Stimulated activated CD8-positive, alpha-beta memory T cell treated with anti-CD3 and anti-CD28 coated beads, Interleukin-4, amount 100 ng/mL, for 1 hour (primary cell): ENCODE data around the gene TSPAN2.
"Not testable (repeated sequence)": the region's sequence is repeated elsewhere in the genome, so short reads cannot be mapped to it uniquely, and the experiment has no call there.

Experiments
- DNase-seq, 2 donors: peaks; one replicate each; pipeline ENCODE4 v3.0.0-alpha.2; 2020; ENCODE audit warnings: low read depth in 2 of 2, low spot score in 1 of 2

Gene TSPAN2

GRCh38 chr1:115041654-115042053, 47.6 kb downstream of the TSPAN2 start:
- DNase-seq = no peak

GRCh38 chr1:115040501-115040900, 48.8 kb downstream of the TSPAN2 start:
- DNase-seq = no peak

- DNase-seq = no peak
Measured at GRCh38 chr1:115036814-115037507, 52.3 kb downstream of the TSPAN2 start.

- DNase-seq = no peak
Measured at GRCh38 chr1:115035652-115036051, 53.7 kb downstream of the TSPAN2 start.

GRCh38 chr1:115031595-115031994, 57.7 kb downstream of the TSPAN2 start:
- no peak for DNase-seq

GRCh38 chr1:115029526-115029925, 59.8 kb downstream of the TSPAN2 start, which contains the start of gene TSHB:
TSS of gene TSHB (plus strand) at chr1:115029826. CDS start at chr1:115033363, 3,537 bp downstream.
- no peak for DNase-seq

- no peak for DNase-seq
Measured at GRCh38 chr1:115023593-115023992, 65.7 kb downstream of the TSPAN2 start.

- no peak for DNase-seq
Measured at GRCh38 chr1:115021145-115021544, 68.2 kb downstream of the TSPAN2 start.

- not testable (repeated sequence) for DNase-seq
Measured at GRCh38 chr1:115019549-115019948, 69.8 kb downstream of the TSPAN2 start.

GRCh38 chr1:115013792-115014191, 75.5 kb downstream of the TSPAN2 start:
- DNase-seq = no peak

GRCh38 chr1:115012434-115012833, 76.9 kb downstream of the TSPAN2 start:
- no peak for DNase-seq

- DNase-seq = no peak
Measured at GRCh38 chr1:115012006-115012405, 77.3 kb downstream of the TSPAN2 start.

GRCh38 chr1:115006191-115006590, 83.1 kb downstream of the TSPAN2 start:
- no peak for DNase-seq
